Small intestine (tissue), 7 donors: ENCODE data around the gene SLC37A4. TPM values are rescaled to one million over a fixed set of nuclear protein-coding genes. Genes with fewer than 3 reads are reported as not detected.
"Not testable (repeated sequence)": the region's sequence is repeated elsewhere in the genome, so short reads cannot be mapped to it uniquely, and the experiment has no call there.

Experiments
- DNase-seq, 2 donors: peaks; one replicate each; pipeline versions ENCODE4 v3.0.0 to v3.0.0-alpha.2; 2013
- FAIRE-seq: peaks from 2 replicates; lab custom pipeline; 2012; peaks lifted over from hg19 to GRCh38; lab: Jason Lieb, UNC
- H3K27ac ChIP-seq, 3 donors: one replicate each; pipeline ENCODE4 v1.5.1; 2013; ENCODE audit warnings: low read length in 2 of 3, mild to moderate bottlenecking in 2 of 3, control low read depth in 1 of 3, inconsistent platforms in 1 of 3, low read depth in 1 of 3, moderate library complexity in 1 of 3
- H3K27me3 ChIP-seq, 3 donors: one replicate each; pipeline ENCODE4 v1.6.1; 2013; ENCODE audit warnings: low read length in 3 of 3, inconsistent platforms in 1 of 3; ENCODE audit not compliant: control insufficient read depth in 3 of 3, insufficient read depth in 3 of 3
- H3K36me3 ChIP-seq, 3 donors: one replicate each; pipeline ENCODE4 v1.6.1; 2013; ENCODE audit warnings: low read length in 3 of 3, inconsistent platforms in 1 of 3, low read depth in 1 of 3, mild to moderate bottlenecking in 1 of 3, moderate library complexity in 1 of 3; ENCODE audit not compliant: control insufficient read depth in 3 of 3, insufficient read depth in 2 of 3
- H3K4me1 ChIP-seq, 3 donors: one replicate each; pipeline ENCODE4 v1.6.1; 2013; ENCODE audit warnings: low read length in 2 of 3, inconsistent platforms in 1 of 3, low read depth in 1 of 3, mild to moderate bottlenecking in 1 of 3, moderate library complexity in 1 of 3; ENCODE audit not compliant: control insufficient read depth in 3 of 3, insufficient read depth in 2 of 3
- H3K4me3 ChIP-seq, 3 donors: one replicate each; pipeline ENCODE4 v1.5.1; 2013; ENCODE audit warnings: low read length in 3 of 3, control low read depth in 1 of 3, inconsistent platforms in 1 of 3, low read depth in 1 of 3, mild to moderate bottlenecking in 1 of 3, moderate library complexity in 1 of 3
- H3K9me3 ChIP-seq, 2 donors: one replicate each; pipeline ENCODE4 v1.6.1; 2013; ENCODE audit warnings: low read depth in 1 of 2, low read length in 1 of 2; ENCODE audit not compliant: control insufficient read depth in 2 of 2, insufficient read depth in 1 of 2
- WGBS, 3 donors: extraction: QIAGEN DNeasy Blood & Tissue Kit; methylation state at CpG; one replicate each; pipeline ENCODE4 v1.1.7; 2013; 5-methylcytosine and 5-hydroxymethylcytosine counted together
- polyA plus RNA-seq, 4 donors: library from polyadenylated mRNA; stranded (reverse) in 3 of 4; unstranded in 1 of 4; fragments of 200-250 nt in 3 of 4; fragments of 120-200 nt in 1 of 4; gene quantifications; one replicate each; pipeline versions ENCODE4 v1.2.1 to v1.2.3, GENCODE V29; 2013
- donor health status: healthy with polysubstance abuse.
- donor health status: control.
- donor health status: control.
- donor health status: Bipolar disorder and iron deficiency.
- donor health status: healthy.

The SLC37A4 gene
- polyA plus RNA-seq, 4 donors: 57.9 to 250 (median 96.9) TPM

DNA sequence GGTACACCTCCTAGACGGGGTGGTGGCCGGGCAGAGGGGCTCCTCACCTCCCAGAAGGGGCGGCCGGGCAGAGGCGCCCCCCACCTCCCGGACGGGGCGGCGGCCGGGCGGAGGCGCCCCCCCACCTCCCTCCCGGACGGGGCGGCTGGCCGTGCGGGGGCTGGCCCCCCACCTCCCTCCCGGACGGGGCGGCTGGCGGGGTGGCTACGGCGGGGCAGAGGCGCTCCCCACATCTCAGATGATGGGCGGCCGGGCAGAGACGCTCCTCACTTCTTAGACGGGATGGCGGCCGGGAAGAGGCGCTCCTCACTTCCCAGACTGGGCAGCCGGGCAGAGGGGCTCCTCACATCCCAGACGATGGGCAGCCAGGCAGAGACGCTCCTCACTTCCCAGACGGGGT lies 28.5 kb upstream of the SLC37A4 start:
- not testable (repeated sequence) for H3K4me3 ChIP-seq, H3K4me1 ChIP-seq, H3K9me3 ChIP-seq, DNase-seq, H3K27ac ChIP-seq, H3K27me3 ChIP-seq, FAIRE-seq
- WGBS, 3 donors: 88 to 92% (median 92%) methylated on average over 16 to 31 of the region's 35 CpGs
- H3K36me3 ChIP-seq: peaks cover 2 to 19% (median 8%) of the 10 kb centered on the region in 3 donors

GRCh38 chr11:119057000-119057769 lies 26.5 kb upstream of the SLC37A4 start, which contains the start of gene HYOU1:
Gene HYOU1, minus strand, starts transcription at chr11:119057205. Its CDS starts 1,045 bp downstream, at chr11:119056160.
- no peaks in the 10 kb centered on the region for H3K9me3 ChIP-seq

GRCh38 chr11:119056421-119056999 lies 25.8 kb upstream of the SLC37A4 start:
- Histone ChIP-seq H3K36me3 (peaks cover 7 to 40% (median 18%) of the 10 kb centered on the region in 3 donors), H3K27me3 (no peaks in the 10 kb centered on the region), H3K27ac (peak overlapping the region; percentile 89 to 95 (median 89)), H3K9me3 (no peaks in the 10 kb centered on the region), H3K4me3 (peak overlapping the region; percentile 81 to 96 (median 93)), H3K4me1 (peaks cover 0 to 8% (median 2%) of the 10 kb centered on the region in 3 donors)
- 0 to 1% (median 1%) methylated on average over 28 to 48 of the region's 48 CpGs for WGBS, 3 donors
- DNase-seq (peak; percentile 63 to 66), FAIRE-seq (no peak)

More at GRCh38 chr11:119057000-119057769, 26.5 kb upstream of the SLC37A4 start, which contains the start of gene HYOU1:
- H3K4me1 ChIP-seq: peaks cover 0 to 8% (median 2%) of the 10 kb centered on the region in 3 donors
- H3K36me3 ChIP-seq: peaks cover 6 to 33% (median 16%) of the 10 kb centered on the region in 3 donors
- DNase-seq (peak; percentile 98 to 99), FAIRE-seq (no peak)
- 0 to 1% (median 0%) methylated on average over 41 to 79 of the region's 79 CpGs for WGBS, 3 donors
- H3K27me3 ChIP-seq: no peaks in the 10 kb centered on the region
- peak within 1 kb of the TSS; percentile 89 to 97 (median 91) for H3K27ac ChIP-seq
- peak within 1 kb of the TSS; percentile 91 to 96 (median 93) for H3K4me3 ChIP-seq

DNA sequence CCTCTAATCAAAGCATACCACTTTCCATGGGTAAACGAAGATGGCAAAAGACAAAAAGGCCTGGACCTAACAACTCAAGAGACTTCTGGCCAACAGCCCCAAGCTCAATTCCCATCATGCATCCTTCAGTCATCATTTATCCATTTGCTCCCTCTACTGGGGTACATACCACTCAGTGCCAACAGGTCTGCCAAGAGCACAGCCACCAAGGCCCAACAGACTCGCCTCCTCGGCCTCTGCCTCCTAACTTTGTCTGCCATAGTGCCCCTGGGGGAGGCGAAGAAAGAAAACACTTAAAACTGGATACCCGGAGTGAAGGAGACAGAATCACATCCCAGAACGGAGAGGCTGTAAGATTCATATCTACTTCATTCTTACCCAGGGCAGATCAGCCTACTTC lies 25.2 kb upstream of the SLC37A4 start:
- Histone ChIP-seq H3K9me3 (no peaks in the 10 kb centered on the region), H3K4me1 (peaks cover 0 to 8% (median 2%) of the 10 kb centered on the region in 3 donors), H3K27me3 (no peaks in the 10 kb centered on the region), H3K4me3 (peak overlapping the region; percentile 81 to 96 (median 93)), H3K27ac (peak overlapping the region in 2 of 3 donors; percentile 89 to 95), H3K36me3 (peaks cover 7 to 46% (median 21%) of the 10 kb centered on the region in 3 donors)
- DNase-seq: no peak
- FAIRE-seq: no peak
- WGBS, 3 donors: 34 to 45% (median 44%) methylated on average over 6 of the region's 6 CpGs

DNA sequence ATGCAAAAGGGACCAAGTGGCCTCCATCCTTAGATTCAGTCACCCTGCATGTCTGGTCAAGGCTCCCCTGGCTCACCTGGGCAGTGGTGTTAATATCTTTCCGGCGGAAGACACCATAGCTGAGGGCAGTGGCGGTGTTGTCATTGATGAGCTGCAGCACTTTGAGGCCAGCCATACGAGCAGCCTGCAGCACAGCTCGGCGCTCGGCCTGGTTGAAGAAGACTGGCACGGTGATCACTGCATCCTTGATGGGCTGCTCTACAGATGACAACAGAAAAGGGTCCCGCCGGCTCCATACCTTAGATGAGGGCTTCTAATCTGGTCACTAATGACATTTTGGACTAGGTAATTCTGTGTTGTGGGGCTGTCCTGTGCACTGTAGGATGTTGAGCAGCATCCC lies 23.7 kb upstream of the SLC37A4 start:
- Histone ChIP-seq H3K27ac (no peak overlapping the region), H3K27me3 (no peaks in the 10 kb centered on the region), H3K9me3 (no peaks in the 10 kb centered on the region), H3K4me1 (peaks cover 0 to 8% (median 2%) of the 10 kb centered on the region in 3 donors), H3K4me3 (no peak overlapping the region), H3K36me3 (peaks cover 7 to 59% (median 21%) of the 10 kb centered on the region in 3 donors)
- WGBS, 3 donors: 95 to 98% (median 96%) methylated on average over 10 of the region's 10 CpGs
- FAIRE-seq (no peak), DNase-seq (no peak)

- H3K4me3 ChIP-seq: no peak overlapping the region
- FAIRE-seq (no peak), DNase-seq (no peak)
- no peaks in the 10 kb centered on the region for H3K27me3 ChIP-seq
- H3K9me3 ChIP-seq: no peaks in the 10 kb centered on the region
- H3K27ac ChIP-seq: no peak overlapping the region
- peaks cover 0 to 8% (median 2%) of the 10 kb centered on the region in 3 donors for H3K4me1 ChIP-seq
- H3K36me3 ChIP-seq: peaks cover 15 to 81% (median 25%) of the 10 kb centered on the region in 3 donors
- WGBS, 3 donors: 89 to 94% (median 92%) methylated on average over 23 of the region's 23 CpGs
Observed at GRCh38 chr11:119052163-119052814, 21.6 kb upstream of the SLC37A4 start.

GRCh38 chr11:119051440-119052162 lies 20.9 kb upstream of the SLC37A4 start:
- Histone ChIP-seq H3K4me3 (no peak overlapping the region), H3K27ac (no peak overlapping the region), H3K9me3 (no peaks in the 10 kb centered on the region), H3K36me3 (peaks cover 18 to 88% (median 30%) of the 10 kb centered on the region in 3 donors), H3K27me3 (no peaks in the 10 kb centered on the region), H3K4me1 (peaks cover 0 to 8% (median 2%) of the 10 kb centered on the region in 3 donors)
- FAIRE-seq (no peak), DNase-seq (no peak)
- 75 to 80% (median 78%) methylated on average over 17 of the region's 17 CpGs for WGBS, 3 donors
